HG02884 (cell line): Measurements from ENCODE around the gene PTPRO.

Experiments used
- ATAC-seq: cut with Tn5 transposase; IDR thresholded peaks from one replicate; pipeline ENCODE4 v1.9.1; 2021; ENCODE audit warnings: mild to moderate bottlenecking, moderate library complexity; ENCODE audit not compliant: unreplicated experiment

PTPRO gene

GRCh38 chr12:15322164-15323061, at the start of gene PTPRO:
PTPRO (plus strand) TSS chr12:15322508.
- no peak for ATAC-seq

GRCh38 chr12:15273896-15274295, 48.4 kb upstream of the PTPRO start:
- no peak for ATAC-seq

- ATAC-seq, result no peak
These were observed 47.7 kb upstream of the PTPRO start for GRCh38 chr12:15274561-15274967.

GRCh38 chr12:15276088-15276698, 46.1 kb upstream of the PTPRO start:
- no peak for ATAC-seq

GRCh38 chr12:15278816-15279658, 43.3 kb upstream of the PTPRO start:
- ATAC-seq, result peak; percentile 51

- no peak for ATAC-seq
These were observed 41.4 kb upstream of the PTPRO start for GRCh38 chr12:15280930-15281329.

- no peak for ATAC-seq
These were observed 33.1 kb upstream of the PTPRO start for GRCh38 chr12:15289192-15289591.

GRCh38 chr12:15293731-15294130, 28.6 kb upstream of the PTPRO start:
- no peak for ATAC-seq

GRCh38 chr12:15299947-15300346, 22.4 kb upstream of the PTPRO start:
- ATAC-seq, result no peak

- no peak for ATAC-seq
These were observed 18.0 kb upstream of the PTPRO start for GRCh38 chr12:15304296-15304695.

- no peak for ATAC-seq
These were observed 15.7 kb upstream of the PTPRO start for GRCh38 chr12:15306605-15307004.

GRCh38 chr12:15307079-15307478, 15.2 kb upstream of the PTPRO start:
- no peak for ATAC-seq

GRCh38 chr12:15318841-15319240, 3.5 kb upstream of the PTPRO start:
- ATAC-seq, result no peak

- ATAC-seq, result no peak
These were observed 1.4 kb upstream of the PTPRO start for GRCh38 chr12:15320881-15321280.

- no peak for ATAC-seq
These were observed 1.2 kb downstream of the PTPRO start for GRCh38 chr12:15323480-15323879.

- ATAC-seq, result no peak
These were observed 7.6 kb downstream of the PTPRO start for GRCh38 chr12:15329891-15330290.

- ATAC-seq, result no peak
These were observed 11.9 kb downstream of the PTPRO start for GRCh38 chr12:15334225-15334624.

- no peak for ATAC-seq
These were observed 13.7 kb downstream of the PTPRO start for GRCh38 chr12:15335959-15336358.

GRCh38 chr12:15336768-15337553, 14.7 kb downstream of the PTPRO start:
- ATAC-seq, result no peak

- ATAC-seq, result no peak
These were observed 19.1 kb downstream of the PTPRO start for GRCh38 chr12:15341371-15341770.

GRCh38 chr12:15344561-15344960, 22.3 kb downstream of the PTPRO start:
- ATAC-seq, result no peak
